ENCODE results near the gene PAPLN. TPM values are rescaled to one million over a fixed set of nuclear protein-coding genes. Genes with fewer than 3 reads are reported as not detected.

The PAPLN gene
- total RNA-seq, 1 donor from 2014 or later, result 20.2 TPM

GRCh38 chr14:73203527-73203926, 33.8 kb upstream of the PAPLN start:
- Histone ChIP-seq H3K4me1 (no peaks in the 10 kb centered on the region), H3K36me3 (peaks cover 85% of the 10 kb centered on the region), H3K27ac (no peak overlapping the region), H3K27me3 (no peaks in the 10 kb centered on the region), H3K9me3 (no peaks in the 10 kb centered on the region), H3K4me3 (no peak overlapping the region)
- ATAC-seq (no peak), DNase-seq (no peak)
- intact Hi-C loops (cut with DNase I), result no loop called here
- TF ChIP-seq, protein P1, sequence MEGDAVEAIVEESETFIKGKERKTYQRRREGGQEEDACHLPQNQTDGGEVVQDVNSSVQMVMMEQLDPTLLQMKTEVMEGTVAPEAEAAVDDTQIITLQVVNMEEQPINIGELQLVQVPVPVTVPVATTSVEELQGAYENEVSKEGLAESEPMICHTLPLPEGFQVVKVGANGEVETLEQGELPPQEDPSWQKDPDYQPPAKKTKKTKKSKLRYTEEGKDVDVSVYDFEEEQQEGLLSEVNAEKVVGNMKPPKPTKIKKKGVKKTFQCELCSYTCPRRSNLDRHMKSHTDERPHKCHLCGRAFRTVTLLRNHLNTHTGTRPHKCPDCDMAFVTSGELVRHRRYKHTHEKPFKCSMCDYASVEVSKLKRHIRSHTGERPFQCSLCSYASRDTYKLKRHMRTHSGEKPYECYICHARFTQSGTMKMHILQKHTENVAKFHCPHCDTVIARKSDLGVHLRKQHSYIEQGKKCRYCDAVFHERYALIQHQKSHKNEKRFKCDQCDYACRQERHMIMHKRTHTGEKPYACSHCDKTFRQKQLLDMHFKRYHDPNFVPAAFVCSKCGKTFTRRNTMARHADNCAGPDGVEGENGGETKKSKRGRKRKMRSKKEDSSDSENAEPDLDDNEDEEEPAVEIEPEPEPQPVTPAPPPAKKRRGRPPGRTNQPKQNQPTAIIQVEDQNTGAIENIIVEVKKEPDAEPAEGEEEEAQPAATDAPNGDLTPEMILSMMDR (IDR thresholded peaks at IDR 0.05), result no peak

GRCh38 chr14:73207615-73208014, 29.7 kb upstream of the PAPLN start:
- Histone ChIP-seq H3K27me3 (no peaks in the 10 kb centered on the region), H3K36me3 (peaks cover 84% of the 10 kb centered on the region), H3K4me3 (no peak overlapping the region), H3K27ac (no peak overlapping the region), H3K9me3 (no peaks in the 10 kb centered on the region), H3K4me1 (no peaks in the 10 kb centered on the region)
- TF ChIP-seq, protein P1 (IDR thresholded peaks at IDR 0.05), result no peak
- ATAC-seq, result no peak
- no peak for DNase-seq
- intact Hi-C loops (cut with DNase I), result no loop called here

GRCh38 chr14:73208390-73208789, 28.9 kb upstream of the PAPLN start:
- Histone ChIP-seq H3K27ac (no peak overlapping the region), H3K4me3 (no peak overlapping the region), H3K36me3 (peaks cover 84% of the 10 kb centered on the region), H3K27me3 (no peaks in the 10 kb centered on the region), H3K4me1 (no peaks in the 10 kb centered on the region), H3K9me3 (no peaks in the 10 kb centered on the region)
- intact Hi-C loops (cut with DNase I), result no loop called here
- TF ChIP-seq, protein P1 (IDR thresholded peaks at IDR 0.05), result no peak
- DNase-seq (no peak), ATAC-seq (no peak)

DNA sequence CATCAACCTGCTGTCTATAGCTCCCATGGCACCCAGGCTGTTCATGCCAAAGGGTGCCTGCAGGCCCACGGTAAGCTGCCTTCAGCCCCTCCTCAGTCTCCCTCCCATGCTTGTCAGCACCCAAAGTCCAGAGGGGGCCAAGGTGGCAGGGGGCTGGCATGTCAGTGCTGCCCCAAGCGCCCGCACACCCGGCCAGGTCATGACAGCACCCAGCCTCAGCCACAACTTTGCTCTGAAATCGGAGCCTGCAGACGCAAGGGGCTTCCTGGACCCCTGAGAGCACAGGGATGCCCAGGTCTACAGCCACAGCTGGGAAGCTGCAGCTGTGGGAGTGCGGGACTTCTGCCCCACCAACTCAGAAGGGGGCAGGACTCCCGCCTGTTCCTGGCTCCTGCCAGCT, 28.5 kb upstream of the PAPLN start:
- intact Hi-C loops (cut with DNase I), result no loop called here
- Histone ChIP-seq H3K4me3 (no peak overlapping the region), H3K9me3 (no peaks in the 10 kb centered on the region), H3K27me3 (no peaks in the 10 kb centered on the region), H3K4me1 (no peaks in the 10 kb centered on the region), H3K27ac (no peak overlapping the region), H3K36me3 (peaks cover 84% of the 10 kb centered on the region)
- ATAC-seq (no peak), DNase-seq (no peak)
- TF ChIP-seq, protein P1 (IDR thresholded peaks at IDR 0.05), result no peak

DNA sequence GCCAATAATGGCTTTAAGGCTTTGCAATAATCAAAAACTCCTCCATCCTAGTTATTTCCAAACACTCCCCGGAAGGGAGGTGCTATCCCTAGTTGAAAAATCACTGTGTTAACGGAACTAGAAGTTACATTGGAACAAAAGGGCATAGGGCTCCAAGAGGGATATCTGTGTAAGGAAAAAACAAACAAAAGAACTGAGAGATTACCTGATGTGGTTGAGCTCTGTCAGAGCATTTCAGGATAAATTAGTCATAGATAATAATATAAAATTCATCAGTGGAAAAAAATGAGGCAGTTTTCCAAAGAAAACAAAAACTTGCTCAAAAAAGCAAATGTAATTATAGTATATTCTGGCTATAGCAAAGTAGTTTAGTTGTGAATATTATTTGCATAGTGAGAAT, 27.4 kb upstream of the PAPLN start:
- Histone ChIP-seq H3K9me3 (no peaks in the 10 kb centered on the region), H3K4me3 (no peak overlapping the region), H3K36me3 (peaks cover 86% of the 10 kb centered on the region), H3K27ac (no peak overlapping the region), H3K4me1 (no peaks in the 10 kb centered on the region), H3K27me3 (no peaks in the 10 kb centered on the region)
- ATAC-seq (no peak), DNase-seq (no peak)
- intact Hi-C loops (cut with DNase I), result no loop called here
- TF ChIP-seq, protein P1 (IDR thresholded peaks at IDR 0.05), result no peak
